H9 (cell line): Measurements from ENCODE around the gene LAMB4. TPM values are rescaled to one million over a fixed set of nuclear protein-coding genes. Genes with fewer than 3 reads are reported as not detected.
A peak's percentile ranks its signal among the peaks of the same experiment; 100 is the strongest.

Experiments
- DNase-seq: peaks from one replicate; pipeline ENCODE4 v3.0.0-alpha.2; 2017
- H2AFZ ChIP-seq: one replicate; pipeline ENCODE4 v1.6.1; 2013; ENCODE audit warnings: mild to moderate bottlenecking, low read length, control low read depth, moderate library complexity
- H2AK5ac ChIP-seq: 2 replicates; pipeline ENCODE4 v1.6.1; 2013; ENCODE audit warnings: low read length, control low read depth, mixed read lengths; ENCODE audit not compliant: insufficient read length
- H2BK120ac ChIP-seq: one replicate; pipeline ENCODE4 v1.6.1; 2013; ENCODE audit warnings: low read depth, mild to moderate bottlenecking, low read length, control low read depth, inconsistent platforms; ENCODE audit not compliant: poor library complexity, severe bottlenecking
- H2BK12ac ChIP-seq: 2 replicates; pipeline ENCODE4 v1.6.1; 2013; ENCODE audit warnings: low read length, control low read depth, mixed read lengths, low read depth; ENCODE audit not compliant: insufficient read length
- H2BK15ac ChIP-seq: 2 replicates; pipeline ENCODE4 v1.6.1; 2013; ENCODE audit warnings: low read depth, low read length, control low read depth
- H2BK20ac ChIP-seq: one replicate; pipeline ENCODE4 v1.6.1; 2013; ENCODE audit warnings: low read depth, mild to moderate bottlenecking, low read length, control low read depth, inconsistent platforms; ENCODE audit not compliant: poor library complexity, severe bottlenecking
- H2BK5ac ChIP-seq: 2 replicates; pipeline ENCODE4 v1.6.1; 2013; ENCODE audit warnings: low read length, control low read depth, mixed read lengths; ENCODE audit not compliant: insufficient read length
- H3K14ac ChIP-seq: 2 replicates; pipeline ENCODE4 v1.6.1; 2013; ENCODE audit warnings: low read length, control low read depth; ENCODE audit not compliant: insufficient read depth
- H3K18ac ChIP-seq: 2 replicates; pipeline ENCODE4 v1.6.1; 2013; ENCODE audit warnings: low read depth, mild to moderate bottlenecking, mixed read lengths, low read length, control low read depth; ENCODE audit not compliant: insufficient read length
- H3K23ac ChIP-seq: 2 replicates; pipeline ENCODE4 v1.6.1; 2013; ENCODE audit warnings: low read length, control low read depth, mixed read lengths, low read depth; ENCODE audit not compliant: insufficient read length
- H3K23me2 ChIP-seq: 2 replicates; pipeline ENCODE4 v1.6.1; 2013; ENCODE audit warnings: low read depth, mild to moderate bottlenecking, mixed read lengths, low read length, control low read depth; ENCODE audit not compliant: insufficient read length, poor library complexity, severe bottlenecking
- H3K27ac ChIP-seq: 2 replicates; pipeline ENCODE4 v1.5.1; 2013; ENCODE audit warnings: low read length, control low read depth, mixed read lengths, low read depth; ENCODE audit not compliant: insufficient read length
- H3K27me3 ChIP-seq: 2 replicates; pipeline ENCODE4 v1.6.1; 2013; ENCODE audit warnings: low read length, control low read depth, inconsistent platforms; ENCODE audit not compliant: insufficient read depth
- H3K4ac ChIP-seq: 2 replicates; pipeline ENCODE4 v1.6.1; 2013; ENCODE audit warnings: low read depth, mild to moderate bottlenecking, control low read depth, inconsistent platforms, low read length, moderate library complexity
- H3K4me1 ChIP-seq: 2 replicates; pipeline ENCODE4 v1.6.1; 2013; ENCODE audit warnings: low read length, control low read depth, inconsistent platforms; ENCODE audit not compliant: insufficient read depth
- H3K4me2 ChIP-seq: 2 replicates; pipeline ENCODE4 v1.6.1; 2013; ENCODE audit warnings: low read length, control low read depth, mixed read lengths; ENCODE audit not compliant: insufficient read length, insufficient read depth
- H3K56ac ChIP-seq: 2 replicates; pipeline ENCODE4 v1.6.1; 2013; ENCODE audit warnings: low read depth, mild to moderate bottlenecking, mixed read lengths, low read length, control low read depth; ENCODE audit not compliant: insufficient read length
- H3K79me1 ChIP-seq: 2 replicates; pipeline ENCODE4 v1.6.1; 2013; ENCODE audit warnings: low read depth, mild to moderate bottlenecking, moderate library complexity, low read length, control low read depth, inconsistent platforms; ENCODE audit not compliant: insufficient read depth, poor library complexity, severe bottlenecking
- H3K79me2 ChIP-seq: 2 replicates; pipeline ENCODE4 v1.6.1; 2013; ENCODE audit warnings: low read length, control low read depth, inconsistent platforms; ENCODE audit not compliant: insufficient read depth
- H3K9ac ChIP-seq: 2 replicates; pipeline ENCODE4 v1.6.1; 2013; ENCODE audit warnings: low read length, control low read depth, mixed read lengths; ENCODE audit not compliant: insufficient read length; ENCODE audit errors: extremely low read depth
- H3K9me3 ChIP-seq: one replicate; pipeline ENCODE4 v1.6.1; 2013; ENCODE audit warnings: low read depth, low read length, inconsistent platforms; ENCODE audit not compliant: control insufficient read depth
- H3T11ph ChIP-seq: one replicate; pipeline ENCODE4 v1.6.1; 2013; ENCODE audit warnings: mild to moderate bottlenecking, low read length, control low read depth, inconsistent platforms
- H4K20me1 ChIP-seq: one replicate; pipeline ENCODE4 v1.6.1; 2013; ENCODE audit not compliant: control insufficient read depth, insufficient read length, insufficient read depth
- H4K5ac ChIP-seq: 2 replicates; pipeline ENCODE4 v1.6.1; 2013; ENCODE audit warnings: low read depth, mild to moderate bottlenecking, mixed read lengths, low read length, control low read depth; ENCODE audit not compliant: insufficient read length
- H4K8ac ChIP-seq: replicated peaks from 2 replicates; pipeline ENCODE4 v1.6.1; 2013; ENCODE audit warnings: low read length, control low read depth, mixed read lengths, low read depth; ENCODE audit not compliant: insufficient read length
- H4K91ac ChIP-seq: 2 replicates; pipeline ENCODE4 v1.6.1; 2013; ENCODE audit warnings: low read depth, mild to moderate bottlenecking, moderate library complexity, mixed read lengths, low read length, control low read depth; ENCODE audit not compliant: insufficient read length
- H3K27ac Mint-ChIP-seq, 3 experiments: 2 replicates in 2 of 3; 3 replicates in 1 of 3; pipeline ENCODE4 v1.8.0; 2020 to 2021; ENCODE audit warnings: mixed read lengths in 3 of 3, mild to moderate bottlenecking in 1 of 3, moderate library complexity in 1 of 3
- H3K27me3 Mint-ChIP-seq: 2 replicates; pipeline ENCODE4 v1.8.0; 2021; ENCODE audit warnings: low read depth, mild to moderate bottlenecking, moderate library complexity, mixed read lengths
- H3K36me3 Mint-ChIP-seq, 3 experiments: 2 replicates in 2 of 3; 3 replicates in 1 of 3; pipeline ENCODE4 v1.8.0; 2020 to 2021; ENCODE audit warnings: low read depth in 3 of 3, mixed read lengths in 3 of 3; ENCODE audit not compliant: insufficient read depth in 1 of 3
- H3K4me1 Mint-ChIP-seq, 2 experiments: 2 replicates each; pipeline ENCODE4 v1.8.0; 2020; ENCODE audit warnings: mixed read lengths in 2 of 2
- H3K4me3 Mint-ChIP-seq, 2 experiments: 2 replicates in 1 of 2; 3 replicates in 1 of 2; pipeline ENCODE4 v1.8.0; 2020 to 2021; ENCODE audit warnings: mild to moderate bottlenecking in 2 of 2, mixed read lengths in 2 of 2, moderate library complexity in 1 of 2
- H3K9me3 Mint-ChIP-seq, 2 experiments: 2 replicates in 1 of 2; 3 replicates in 1 of 2; pipeline ENCODE4 v1.8.0; 2020; ENCODE audit warnings: mild to moderate bottlenecking in 2 of 2, mixed read lengths in 2 of 2, moderate library complexity in 1 of 2
- CTCF ChIP-seq: fragments of 200-600 bp; sonication (generic); conservative IDR thresholded peaks from 3 replicates; pipeline ENCODE4 v1.8.0; 2021; ENCODE audit warnings: antibody characterized with exemption, mild to moderate bottlenecking
- WGBS: extraction: QIAGEN DNeasy Blood & Tissue Kit; methylation state at CpG from one replicate; pipeline ENCODE4 v1.1.7; 2013; ENCODE audit warnings: missing lambda C conversion rate, low lambda C conversion rate, mixed read lengths; ENCODE audit not compliant: insufficient read length; ENCODE audit errors: extremely low coverage; 5-methylcytosine and 5-hydroxymethylcytosine counted together
- total RNA-seq: library from RNA; stranded (reverse); gene quantifications from 2 replicates; pipeline ENCODE4 v1.2.1, GENCODE V29; 2021

The LAMB4 gene
- total RNA-seq, 1 experiment from 2014 or later = not detected

GRCh38 chr7:108118959-108119358 is 11.2 kb downstream of the LAMB4 start:
- Histone ChIP-seq H2BK5ac (no peak overlapping the region), H3K9ac (no peak overlapping the region), H2AK5ac (no peak overlapping the region), H3K14ac (no peak overlapping the region), H3K4me2 (no peak overlapping the region), H4K20me1 (no peaks in the 10 kb centered on the region), H3K9me3 (no peaks in the 10 kb centered on the region), H3K27ac (no peak overlapping the region), H3K79me2 (no peaks in the 10 kb centered on the region), H4K5ac (no peak overlapping the region), H3K4me1 (no peaks in the 10 kb centered on the region), H4K91ac (no peak overlapping the region), H2BK12ac (no peak overlapping the region), H3K23me2 (no peaks in the 10 kb centered on the region), H2BK20ac (no peak overlapping the region), H3K23ac (no peak overlapping the region), H3T11ph (no peak overlapping the region), H3K27me3 (no peaks in the 10 kb centered on the region), H3K18ac (no peak overlapping the region), H2AFZ (no peak overlapping the region), H2BK15ac (no peak overlapping the region), H3K56ac (no peak overlapping the region), H4K8ac (no peak overlapping the region), H2BK120ac (no peak overlapping the region), H3K79me1 (no peaks in the 10 kb centered on the region), H3K4ac (no peak overlapping the region)
- no peak for DNase-seq
- TF ChIP-seq CTCF = peak; percentile 61
- no peaks in the 10 kb centered on the region; the same call in 1 of the 2 replicates for H3K27me3 Mint-ChIP-seq
- H3K4me1 Mint-ChIP-seq = no peaks in the 10 kb centered on the region
- no peak overlapping the region; a peak in 1 of 7 replicates for H3K27ac Mint-ChIP-seq
- H3K36me3 Mint-ChIP-seq = no peaks in the 10 kb centered on the region
- H3K9me3 Mint-ChIP-seq = no peaks in the 10 kb centered on the region
- no peak overlapping the region for H3K4me3 Mint-ChIP-seq
- no CpG with 5 or more reads among the region's 2 CpGs for WGBS
